HEK293 (cell line): ENCODE measurements around the gene TCF7L1.

Experiments used
- CTCF ChIA-PET: fragments of 350-600 bp; formaldehyde crosslinking; extraction: SDS; loops from one replicate; lab custom pipeline; 2021; ENCODE audit warnings: antibody characterized with exemption; lab: Yijun Ruan, JAX
- POLR2A ChIA-PET: fragments of 300-600 bp; formaldehyde crosslinking; extraction: SDS; loops from one replicate; lab custom pipeline; 2020; ENCODE audit warnings: antibody characterized with exemption, inconsistent platforms; lab: Yijun Ruan, JAX
- H3K27ac ChIP-seq: fragments of 200-500 bp; sonication (Bioruptor generic); 2 replicates; pipeline ENCODE4 v1.5.1; 2014; ENCODE audit warnings: low read depth, low read length, control low read depth, inconsistent platforms; ENCODE audit errors: extremely low read depth
- H3K36me3 ChIP-seq, 2 experiments: fragments of 200-500 bp in 1 of 2; sonication (Bioruptor generic) in 1 of 2; 1 replicate in 1 of 2; 2 replicates in 1 of 2; pipeline ENCODE4 v1.5.1; 2014 to 2017; ENCODE audit warnings: inconsistent platforms in 2 of 2, low read length in 2 of 2; ENCODE audit not compliant: control insufficient read depth in 2 of 2, insufficient read depth in 1 of 2
- H3K4me1 ChIP-seq: fragments of 200-500 bp; sonication (Bioruptor generic); 2 replicates; pipeline ENCODE4 v1.5.1; 2014; ENCODE audit warnings: mild to moderate bottlenecking, low read length, inconsistent platforms; ENCODE audit not compliant: control insufficient read depth, insufficient read depth
- H3K4me3 ChIP-seq: 2 replicates; pipeline ENCODE4 v1.5.1; 2011; ENCODE audit warnings: low read depth, mild to moderate bottlenecking, control low read depth, low read length, moderate library complexity
- H3K9me3 ChIP-seq: fragments of 200-500 bp; sonication (Bioruptor generic); 2 replicates; pipeline ENCODE4 v1.5.1; 2014; ENCODE audit warnings: low read depth, low read length, inconsistent platforms; ENCODE audit not compliant: control insufficient read depth, insufficient read depth
- BCL11A ChIP-seq: fragments of 450-650 bp; formaldehyde crosslinking; IDR thresholded peaks from 2 replicates; pipeline ENCODE4 v1.5.1; 2016; ENCODE audit warnings: low read depth, missing biosample characterization, missing genetic modification characterization
- BCL11B ChIP-seq: fragments of 450-650 bp; formaldehyde crosslinking; IDR thresholded peaks from 2 replicates; pipeline ENCODE4 v1.5.1; 2016; ENCODE audit warnings: low read depth, missing biosample characterization, missing genetic modification characterization
- HOXA7 ChIP-seq: sonication (generic); formaldehyde crosslinking; IDR thresholded peaks from 2 replicates; pipeline ENCODE4 v1.8.1; 2022; ENCODE audit warnings: missing genetic modification reagents, borderline replicate concordance
- SP7 ChIP-seq: fragments of 450-650 bp; formaldehyde crosslinking; IDR thresholded peaks from 2 replicates; pipeline ENCODE4 v1.5.1; 2016; ENCODE audit warnings: missing biosample characterization, missing genetic modification characterization
- ZBTB1 ChIP-seq: fragments of 450-650 bp; formaldehyde crosslinking; IDR thresholded peaks from 2 replicates; pipeline ENCODE4 v1.5.1; 2016; ENCODE audit warnings: missing biosample characterization, missing genetic modification characterization
- ZBTB20 ChIP-seq: fragments of 450-650 bp; formaldehyde crosslinking; IDR thresholded peaks from 2 replicates; pipeline ENCODE4 v1.5.1; 2016; ENCODE audit warnings: missing biosample characterization, missing genetic modification characterization
- ZBTB21 ChIP-seq: fragments of 450-650 bp; formaldehyde crosslinking; IDR thresholded peaks from 2 replicates; pipeline ENCODE4 v1.5.1; 2017; ENCODE audit warnings: missing biosample characterization, missing genetic modification characterization
- ZFP41 ChIP-seq: fragments of 450-650 bp; formaldehyde crosslinking; IDR thresholded peaks from 2 replicates; pipeline ENCODE4 v1.5.1; 2016; ENCODE audit warnings: missing biosample characterization, missing genetic modification characterization, borderline replicate concordance
- ZFP69B ChIP-seq: fragments of 450-650 bp; formaldehyde crosslinking; IDR thresholded peaks from 2 replicates; pipeline ENCODE4 v1.5.1; 2016; ENCODE audit warnings: missing biosample characterization, missing genetic modification characterization
- ZNF112 ChIP-seq: fragments of 450-650 bp; formaldehyde crosslinking; IDR thresholded peaks from 2 replicates; pipeline ENCODE4 v1.5.0; 2017; ENCODE audit warnings: missing biosample characterization, missing genetic modification characterization
- ZNF24 ChIP-seq: fragments of 450-650 bp; formaldehyde crosslinking; IDR thresholded peaks from 2 replicates; pipeline ENCODE4 v1.5.1; 2016; ENCODE audit warnings: missing biosample characterization, missing genetic modification characterization
- ZNF26 ChIP-seq: fragments of 450-650 bp; formaldehyde crosslinking; IDR thresholded peaks from 2 replicates; pipeline ENCODE4 v1.5.1; 2016; ENCODE audit warnings: missing biosample characterization, missing genetic modification characterization
- ZNF274 ChIP-seq, 2 experiments: fragments of 200-500 bp in 1 of 2; fragments of 450-650 bp in 1 of 2; sonication (Bioruptor generic) in 1 of 2; formaldehyde crosslinking in 1 of 2; IDR thresholded peaks; 2 replicates each; pipeline versions ENCODE4 v1.5.1 to v1.6.1; 2014 to 2016; ENCODE audit warnings: borderline replicate concordance in 1 of 2, inconsistent platforms in 1 of 2, low read length in 1 of 2, missing biosample characterization in 1 of 2, missing genetic modification characterization in 1 of 2
- ZNF350 ChIP-seq: fragments of 450-650 bp; formaldehyde crosslinking; IDR thresholded peaks from 2 replicates; pipeline ENCODE4 v1.5.0; 2017; ENCODE audit warnings: missing biosample characterization, mild to moderate bottlenecking, missing genetic modification characterization
- ZNF510 ChIP-seq: fragments of 450-650 bp; formaldehyde crosslinking; IDR thresholded peaks from 2 replicates; pipeline ENCODE4 v1.5.1; 2018; ENCODE audit warnings: mild to moderate bottlenecking, missing genetic modification characterization, missing biosample characterization; ENCODE audit not compliant: insufficient replicate concordance
- ZNF544 ChIP-seq: fragments of 450-650 bp; formaldehyde crosslinking; IDR thresholded peaks from 2 replicates; pipeline ENCODE4 v1.5.0; 2017; ENCODE audit warnings: missing biosample characterization, missing genetic modification characterization
- ZNF621 ChIP-seq: fragments of 450-650 bp; formaldehyde crosslinking; IDR thresholded peaks from 2 replicates; pipeline ENCODE4 v1.5.1; 2017; ENCODE audit warnings: missing biosample characterization, missing genetic modification characterization
- ZNF626 ChIP-seq: fragments of 450-650 bp; sonication (Bioruptor Pico); formaldehyde crosslinking; IDR thresholded peaks from 2 replicates; pipeline ENCODE4 v1.5.1; 2018; ENCODE audit warnings: missing biosample characterization, missing genetic modification characterization, inconsistent platforms
- ZNF629 ChIP-seq: fragments of 450-650 bp; formaldehyde crosslinking; IDR thresholded peaks from 2 replicates; pipeline ENCODE4 v1.5.1; 2017; ENCODE audit warnings: missing biosample characterization, missing genetic modification characterization
- ZNF654 ChIP-seq: fragments of 450-650 bp; formaldehyde crosslinking; IDR thresholded peaks from 2 replicates; pipeline ENCODE4 v1.5.1; 2016; ENCODE audit warnings: low read depth, missing biosample characterization, missing genetic modification characterization
- ZNF76 ChIP-seq: fragments of 450-650 bp; formaldehyde crosslinking; IDR thresholded peaks from 2 replicates; pipeline ENCODE4; 2016; ENCODE audit warnings: low read depth, missing biosample characterization, missing genetic modification characterization, borderline replicate concordance
- ZNF785 ChIP-seq: fragments of 450-650 bp; formaldehyde crosslinking; IDR thresholded peaks from 2 replicates; pipeline ENCODE4 v1.5.1; 2016; ENCODE audit warnings: missing biosample characterization, missing genetic modification characterization
- ZSCAN23 ChIP-seq: fragments of 450-650 bp; formaldehyde crosslinking; IDR thresholded peaks from 2 replicates; pipeline ENCODE4 v1.5.1; 2016; ENCODE audit warnings: missing biosample characterization, missing genetic modification characterization
- TF ChIP-seq, protein P1 (sequence below): fragments of 450-650 bp; formaldehyde crosslinking; IDR thresholded peaks from 2 replicates; pipeline ENCODE4 v1.5.1; 2016; ENCODE audit warnings: missing biosample characterization, missing genetic modification characterization
- TF ChIP-seq, protein P2 (sequence below): sonication (generic); formaldehyde crosslinking; IDR thresholded peaks from 2 replicates; pipeline ENCODE4 v1.8.1; 2022; ENCODE audit warnings: mild to moderate bottlenecking, moderate library complexity, missing genetic modification reagents

TCF7L1 gene

GRCh38 chr2:85177031-85177824 lies 44.0 kb downstream of the TCF7L1 start:
- ChIA-PET POLR2A (no interaction called here), CTCF (interaction anchor here (0.5 to 1.3 kb wide), 3 partner anchors 9 to 108 kb away, joined by 3 to 4 read pairs (median 3); no protein-coding TSS in a partner anchor)
- H3K4me3 ChIP-seq = no peak overlapping the region
- no peaks in the 10 kb centered on the region for H3K9me3 ChIP-seq
- H3K27ac ChIP-seq = no peak overlapping the region
- TF ChIP-seq ZNF112 (tag by site-specific recombination) = no peak
- no peak for TF ChIP-seq BCL11A (tag by site-specific recombination)
- no peak for TF ChIP-seq ZSCAN23 (tag by site-specific recombination)
- TF ChIP-seq ZNF274 (IDR thresholded peaks at IDR 0.05; ENCODE audit: low read length) = no peak
- no peak for TF ChIP-seq ZNF274 (tag by site-specific recombination; IDR thresholded peaks at IDR 0.05; ENCODE audit: borderline replicate concordance)
- TF ChIP-seq ZNF544 (tag by site-specific recombination) = no peak
- TF ChIP-seq ZNF510 (tag by site-specific recombination) = no peak
- TF ChIP-seq ZFP41 = no peak
- TF ChIP-seq, protein P1, sequence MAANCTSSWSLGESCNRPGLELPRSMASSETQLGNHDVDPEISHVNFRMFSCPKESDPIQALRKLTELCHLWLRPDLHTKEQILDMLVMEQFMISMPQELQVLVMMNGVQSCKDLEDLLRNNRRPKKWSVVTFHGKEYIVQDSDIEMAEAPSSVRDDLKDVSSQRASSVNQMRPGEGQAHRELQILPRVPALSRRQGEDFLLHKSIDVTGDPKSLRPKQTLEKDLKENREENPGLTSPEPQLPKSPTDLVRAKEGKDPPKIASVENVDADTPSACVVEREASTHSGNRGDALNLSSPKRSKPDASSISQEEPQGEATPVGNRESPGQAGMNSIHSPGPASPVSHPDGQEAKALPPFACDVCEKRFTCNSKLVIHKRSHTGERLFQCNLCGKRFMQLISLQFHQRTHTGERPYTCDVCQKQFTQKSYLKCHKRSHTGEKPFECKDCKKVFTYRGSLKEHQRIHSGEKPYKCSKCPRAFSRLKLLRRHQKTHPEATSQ (tag by site-specific recombination) = no peak
- TF ChIP-seq ZBTB21 = no peak
- no peak for TF ChIP-seq ZNF785 (tag by site-specific recombination)
- TF ChIP-seq, protein P2, sequence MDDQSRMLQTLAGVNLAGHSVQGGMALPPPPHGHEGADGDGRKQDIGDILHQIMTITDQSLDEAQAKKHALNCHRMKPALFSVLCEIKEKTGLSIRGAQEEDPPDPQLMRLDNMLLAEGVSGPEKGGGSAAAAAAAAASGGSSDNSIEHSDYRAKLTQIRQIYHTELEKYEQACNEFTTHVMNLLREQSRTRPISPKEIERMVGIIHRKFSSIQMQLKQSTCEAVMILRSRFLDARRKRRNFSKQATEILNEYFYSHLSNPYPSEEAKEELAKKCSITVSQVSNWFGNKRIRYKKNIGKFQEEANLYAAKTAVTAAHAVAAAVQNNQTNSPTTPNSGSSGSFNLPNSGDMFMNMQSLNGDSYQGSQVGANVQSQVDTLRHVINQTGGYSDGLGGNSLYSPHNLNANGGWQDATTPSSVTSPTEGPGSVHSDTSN (CRISPR knock-in tag) = no peak
- no peak for TF ChIP-seq ZNF24 (tag by site-specific recombination)
- TF ChIP-seq ZNF26 (tag by site-specific recombination) = no peak
- no peak for TF ChIP-seq SP7 (tag by site-specific recombination)
- TF ChIP-seq, all 188 proteins: peak for 0
- Histone ChIP-seq H3K4me1 (peaks cover 18% of the 10 kb centered on the region), H3K36me3 (no peaks in the 10 kb centered on the region)

- no peak for TF ChIP-seq ZFP69B (tag by site-specific recombination)
- TF ChIP-seq HOXA7 = no peak
- no peak for TF ChIP-seq ZNF629 (tag by site-specific recombination)
- no peak for TF ChIP-seq ZNF350 (tag by site-specific recombination)
- no peak for TF ChIP-seq ZNF626 (tag by site-specific recombination)
- TF ChIP-seq ZNF76 (tag by site-specific recombination) = no peak
- no peak for TF ChIP-seq BCL11B (tag by site-specific recombination)
- no peak for TF ChIP-seq ZBTB20
- TF ChIP-seq ZNF621 (tag by site-specific recombination) = no peak
- no peak for TF ChIP-seq ZBTB1 (tag by site-specific recombination)
- TF ChIP-seq ZNF654 = no peak
- ChIA-PET POLR2A (no interaction called here), CTCF (interaction anchor here (1.1 to 1.3 kb wide), 3 partner anchors 8 to 107 kb away, joined by 3 to 4 read pairs (median 3); no protein-coding TSS in a partner anchor)
- H3K9me3 ChIP-seq = no peaks in the 10 kb centered on the region
- H3K4me3 ChIP-seq = no peak overlapping the region
- H3K4me1 ChIP-seq = peaks cover 18% of the 10 kb centered on the region
- H3K27ac ChIP-seq = no peak overlapping the region
- H3K36me3 ChIP-seq = no peaks in the 10 kb centered on the region
Measured at GRCh38 chr2:85178154-85178553, 45.0 kb downstream of the TCF7L1 start.
